Glutamatergic neuron (in vitro differentiated cells): ENCODE data around the gene TSHZ2. TPM values are rescaled to one million over a fixed set of nuclear protein-coding genes. Genes with fewer than 3 reads are reported as not detected.

ENCODE experiments used
- DNase-seq: peaks from one replicate; pipeline ENCODE4 v3.0.0; 2022
- H3K27ac Mint-ChIP-seq: one replicate; pipeline ENCODE4 v1.8.0; 2020; ENCODE audit warnings: mild to moderate bottlenecking, mixed read lengths, inconsistent platforms; ENCODE audit not compliant: unreplicated experiment
- H3K27me3 Mint-ChIP-seq: one replicate; pipeline ENCODE4 v1.8.0; 2020; ENCODE audit warnings: mild to moderate bottlenecking, moderate library complexity, mixed read lengths, inconsistent platforms; ENCODE audit not compliant: unreplicated experiment
- H3K36me3 Mint-ChIP-seq: one replicate; pipeline ENCODE4 v1.8.0; 2020; ENCODE audit warnings: mild to moderate bottlenecking, mixed read lengths, inconsistent platforms; ENCODE audit not compliant: unreplicated experiment
- H3K4me1 Mint-ChIP-seq: one replicate; pipeline ENCODE4 v1.8.0; 2020; ENCODE audit warnings: mild to moderate bottlenecking, low read depth, mixed read lengths, inconsistent platforms; ENCODE audit not compliant: unreplicated experiment
- H3K4me3 Mint-ChIP-seq: one replicate; pipeline ENCODE4 v1.8.0; 2020; ENCODE audit warnings: mild to moderate bottlenecking, mixed read lengths, inconsistent platforms; ENCODE audit not compliant: unreplicated experiment
- H3K9me3 Mint-ChIP-seq: one replicate; pipeline ENCODE4 v1.8.0; 2020; ENCODE audit warnings: mild to moderate bottlenecking, moderate library complexity, mixed read lengths, inconsistent platforms; ENCODE audit not compliant: unreplicated experiment
- total RNA-seq: library from RNA; stranded (reverse); fragmentation: NEBNext Ultra II Directional; extraction: Animal tissue kit (Norgen Biotek cat#: 25700); gene quantifications from one replicate; pipeline ENCODE4 v1.2.1, GENCODE V29; 2021; ENCODE audit not compliant: unreplicated experiment
- TF ChIP-seq, protein P1 (sequence below): fragments of 200-600 bp; sonication (generic); IDR thresholded peaks from one replicate; pipeline ENCODE4 v1.5.0; 2021; ENCODE audit not compliant: partially characterized antibody, unreplicated experiment

TSHZ2 gene
- total RNA-seq, 1 donor from 2014 or later = 10.0 TPM

DNA sequence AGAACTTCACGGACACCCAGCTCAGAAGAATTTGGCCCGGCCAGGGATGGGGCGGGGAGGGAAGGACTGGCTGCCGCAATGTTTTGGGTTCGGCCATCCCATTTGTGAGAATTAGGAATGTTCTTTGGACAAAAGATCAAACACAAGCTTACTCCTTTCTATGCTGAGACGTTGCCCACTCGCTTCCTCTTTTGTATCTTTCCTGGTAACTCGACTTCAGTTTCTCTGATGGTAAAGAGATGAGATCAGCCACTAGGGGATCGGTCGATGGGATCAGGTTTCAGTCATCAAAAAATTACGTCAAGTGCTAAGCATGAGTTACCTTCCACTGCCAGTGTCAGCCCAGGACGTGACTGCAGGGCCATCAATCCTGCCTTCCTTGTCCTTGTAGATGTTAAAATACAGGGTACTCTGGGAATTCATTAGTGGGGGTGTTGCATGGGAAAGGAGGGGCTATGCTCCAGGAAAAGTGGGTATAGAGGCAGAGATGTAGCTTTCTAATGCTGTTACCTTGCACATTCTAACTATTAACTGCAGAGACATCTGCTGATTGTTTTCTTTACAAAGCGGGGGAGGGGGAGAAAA is 190.2 kb downstream of the TSHZ2 start:
- Mint-ChIP-seq H3K27me3 (no peaks in the 10 kb centered on the region), H3K4me1 (peaks cover 9% of the 10 kb centered on the region), H3K27ac (peak overlapping the region; percentile 49), H3K4me3 (peak overlapping the region; percentile 51), H3K36me3 (no peaks in the 10 kb centered on the region), H3K9me3 (no peaks in the 10 kb centered on the region)
- peak; percentile 53 for DNase-seq
- TF ChIP-seq, protein P1, sequence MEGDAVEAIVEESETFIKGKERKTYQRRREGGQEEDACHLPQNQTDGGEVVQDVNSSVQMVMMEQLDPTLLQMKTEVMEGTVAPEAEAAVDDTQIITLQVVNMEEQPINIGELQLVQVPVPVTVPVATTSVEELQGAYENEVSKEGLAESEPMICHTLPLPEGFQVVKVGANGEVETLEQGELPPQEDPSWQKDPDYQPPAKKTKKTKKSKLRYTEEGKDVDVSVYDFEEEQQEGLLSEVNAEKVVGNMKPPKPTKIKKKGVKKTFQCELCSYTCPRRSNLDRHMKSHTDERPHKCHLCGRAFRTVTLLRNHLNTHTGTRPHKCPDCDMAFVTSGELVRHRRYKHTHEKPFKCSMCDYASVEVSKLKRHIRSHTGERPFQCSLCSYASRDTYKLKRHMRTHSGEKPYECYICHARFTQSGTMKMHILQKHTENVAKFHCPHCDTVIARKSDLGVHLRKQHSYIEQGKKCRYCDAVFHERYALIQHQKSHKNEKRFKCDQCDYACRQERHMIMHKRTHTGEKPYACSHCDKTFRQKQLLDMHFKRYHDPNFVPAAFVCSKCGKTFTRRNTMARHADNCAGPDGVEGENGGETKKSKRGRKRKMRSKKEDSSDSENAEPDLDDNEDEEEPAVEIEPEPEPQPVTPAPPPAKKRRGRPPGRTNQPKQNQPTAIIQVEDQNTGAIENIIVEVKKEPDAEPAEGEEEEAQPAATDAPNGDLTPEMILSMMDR = peak; percentile 39

DNA sequence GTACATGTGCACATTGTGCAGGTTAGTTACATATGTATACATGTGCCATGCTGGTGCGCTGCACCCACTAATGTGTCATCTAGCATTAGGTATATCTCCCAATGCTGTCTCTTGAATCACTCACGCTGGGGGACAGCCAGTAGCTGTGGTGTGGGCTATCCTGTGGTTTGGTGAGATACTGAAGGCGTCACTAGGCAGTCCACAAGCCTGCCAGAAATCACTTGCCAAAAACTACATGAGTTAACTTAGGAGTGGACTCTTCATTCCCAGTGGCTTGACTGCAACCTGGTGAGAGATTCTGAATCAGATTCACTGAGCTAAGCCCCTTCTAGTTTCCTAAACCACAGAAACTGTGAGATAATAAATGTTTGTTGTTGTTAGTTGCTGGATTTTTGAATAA is 191.3 kb downstream of the TSHZ2 start:
- H3K4me1 Mint-ChIP-seq = peaks cover 9% of the 10 kb centered on the region
- no peaks in the 10 kb centered on the region for H3K27me3 Mint-ChIP-seq
- H3K9me3 Mint-ChIP-seq = no peaks in the 10 kb centered on the region
- DNase-seq = no peak
- H3K4me3 Mint-ChIP-seq = no peak overlapping the region
- TF ChIP-seq, protein P1 = no peak
- H3K36me3 Mint-ChIP-seq = no peaks in the 10 kb centered on the region
- no peak overlapping the region for H3K27ac Mint-ChIP-seq

DNA sequence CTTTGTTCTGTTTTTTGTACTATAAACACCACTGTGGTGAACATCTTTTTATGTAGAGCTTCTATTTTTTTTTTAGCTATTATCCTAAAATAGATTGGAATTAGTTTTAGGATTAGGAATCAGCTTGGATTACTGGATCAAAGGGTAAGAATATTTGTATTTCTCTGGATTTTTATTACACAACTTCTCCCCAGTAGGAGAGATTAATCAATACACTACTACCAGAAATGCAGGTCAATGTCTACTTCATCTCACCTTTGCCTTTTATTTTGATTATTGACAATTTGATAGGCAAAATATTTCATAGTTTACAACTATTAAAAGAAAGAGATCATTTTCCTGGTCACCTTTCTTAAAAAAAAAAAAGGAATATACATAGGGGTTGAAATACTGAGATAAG is 191.9 kb downstream of the TSHZ2 start:
- Mint-ChIP-seq H3K4me1 (peaks cover 9% of the 10 kb centered on the region), H3K27me3 (no peaks in the 10 kb centered on the region), H3K36me3 (no peaks in the 10 kb centered on the region), H3K4me3 (no peak overlapping the region), H3K27ac (no peak overlapping the region), H3K9me3 (no peaks in the 10 kb centered on the region)
- DNase-seq = no peak
- TF ChIP-seq, protein P1 = no peak

DNA sequence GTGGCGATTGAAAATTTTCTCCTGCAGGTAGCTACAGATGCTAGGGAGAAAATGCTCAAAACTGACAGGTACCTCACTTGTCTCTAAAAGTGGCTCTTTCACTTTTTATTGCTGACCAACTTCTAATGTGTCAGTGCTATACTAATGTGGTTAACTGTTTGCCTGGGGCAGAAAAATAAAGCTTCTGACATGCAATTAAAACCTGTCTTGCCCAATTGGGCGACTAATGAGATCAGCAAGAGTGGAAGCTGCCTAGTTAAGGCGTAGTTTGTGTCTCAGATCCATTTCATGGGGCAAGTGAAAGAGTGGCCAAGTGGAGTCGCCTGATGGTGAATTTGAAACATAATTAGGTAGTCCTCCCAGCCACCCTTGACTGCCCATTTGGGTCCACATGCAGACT is 193.3 kb downstream of the TSHZ2 start:
- Mint-ChIP-seq H3K4me1 (peaks cover 9% of the 10 kb centered on the region), H3K27ac (no peak overlapping the region), H3K9me3 (no peaks in the 10 kb centered on the region), H3K4me3 (no peak overlapping the region), H3K36me3 (no peaks in the 10 kb centered on the region), H3K27me3 (peaks cover 1% of the 10 kb centered on the region)
- TF ChIP-seq, protein P1 = no peak
- no peak for DNase-seq

DNA sequence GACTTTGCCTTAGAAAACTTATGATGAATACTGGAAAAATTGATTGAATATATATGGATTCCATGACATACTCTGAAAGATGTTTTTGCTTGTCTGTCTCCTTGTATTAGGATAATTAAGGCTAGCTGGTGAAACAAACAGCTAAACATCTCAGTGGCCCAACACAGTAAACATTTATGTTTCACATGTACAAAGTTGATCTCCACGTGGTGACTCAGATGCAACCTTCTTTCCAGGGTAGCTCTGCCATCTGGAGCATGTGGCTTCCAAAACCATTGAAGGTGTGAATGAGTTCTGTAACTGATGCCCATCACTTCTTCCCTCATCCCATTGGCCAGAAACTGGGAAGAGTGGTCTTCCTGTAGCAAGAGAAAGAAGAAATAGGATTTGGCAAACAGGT is 196.3 kb downstream of the TSHZ2 start:
- no peak for DNase-seq
- Mint-ChIP-seq H3K9me3 (no peaks in the 10 kb centered on the region), H3K4me1 (no peaks in the 10 kb centered on the region), H3K36me3 (no peaks in the 10 kb centered on the region), H3K27ac (no peak overlapping the region), H3K27me3 (peaks cover 1% of the 10 kb centered on the region), H3K4me3 (no peak overlapping the region)
- TF ChIP-seq, protein P1 = no peak
